ENCODE data around the gene DNAJB13.

Gene DNAJB13

GRCh38 chr11:73956876-73957653 lies 6.2 kb downstream of the DNAJB13 start:
- DNase-seq: no peak

- DNase-seq: no peak
Measured at GRCh38 chr11:73957654-73958361, 7.0 kb downstream of the DNAJB13 start.

GRCh38 chr11:73958521-73959141 lies 7.8 kb downstream of the DNAJB13 start:
- no peak for DNase-seq

GRCh38 chr11:73961321-73961720 lies 10.5 kb downstream of the DNAJB13 start:
- DNase-seq: no peak

- DNase-seq: no peak
Measured at GRCh38 chr11:73962101-73962705, 11.4 kb downstream of the DNAJB13 start.

- DNase-seq: no peak
Measured at GRCh38 chr11:73963861-73964260, 13.0 kb downstream of the DNAJB13 start.

- DNase-seq: no peak
Measured at GRCh38 chr11:73965076-73965763, 14.4 kb downstream of the DNAJB13 start.

GRCh38 chr11:73965764-73966121 lies 14.9 kb downstream of the DNAJB13 start:
- DNase-seq: no peak

GRCh38 chr11:73968356-73968966 lies 17.6 kb downstream of the DNAJB13 start:
- DNase-seq: no peak

GRCh38 chr11:73969091-73969490 lies 18.3 kb downstream of the DNAJB13 start:
- DNase-seq: no peak

GRCh38 chr11:73969991-73970800 lies 19.4 kb downstream of the DNAJB13 start:
- DNase-seq: peak; percentile 49

- peak; percentile 43 for DNase-seq
Measured at GRCh38 chr11:73971175-73971719, 20.4 kb downstream of the DNAJB13 start.

- DNase-seq: no peak
Measured at GRCh38 chr11:73972187-73972586, 21.4 kb downstream of the DNAJB13 start.

- DNase-seq: no peak
Measured at GRCh38 chr11:73972620-73973449, 22.0 kb downstream of the DNAJB13 start.

GRCh38 chr11:73974604-73975478 lies 24.0 kb downstream of the DNAJB13 start:
- no peak for DNase-seq

GRCh38 chr11:73975479-73975757 lies 24.6 kb downstream of the DNAJB13 start:
- DNase-seq: no peak

- DNase-seq: no peak
Measured at GRCh38 chr11:73976451-73977151, 25.8 kb downstream of the DNAJB13 start.

- no peak for DNase-seq
Measured at GRCh38 chr11:73977856-73978519, 27.2 kb downstream of the DNAJB13 start.

Measured in CD4-positive, alpha-beta T cell treated with Interleukin-15 for 1 hour (primary cell).